Colonic mucosa (tissue), 4 donors: ENCODE data around the gene CCDC177. TPM values are rescaled to one million over a fixed set of nuclear protein-coding genes. Genes with fewer than 3 reads are reported as not detected.

ENCODE experiments used
- DNase-seq: peaks from one replicate; pipeline ENCODE4 v3.0.0-alpha.2; 2020
- H3K27ac ChIP-seq: fragments of 200-600 bp; one replicate; pipeline ENCODE4 v1.8.0; 2021
- H3K27me3 ChIP-seq: fragments of 200-600 bp; one replicate; pipeline ENCODE4 v1.8.0; 2021
- H3K36me3 ChIP-seq: fragments of 200-600 bp; one replicate; pipeline ENCODE4 v1.8.0; 2021
- H3K4me1 ChIP-seq: fragments of 200-600 bp; one replicate; pipeline ENCODE4 v1.8.0; 2021; ENCODE audit warnings: mild to moderate bottlenecking
- H3K4me3 ChIP-seq: fragments of 200-600 bp; one replicate; pipeline ENCODE4 v1.8.0; 2021
- H3K9ac ChIP-seq, 2 donors: one replicate each; pipeline ENCODE4 v1.7.0; 2013; ENCODE audit warnings: control low read depth in 2 of 2, low read depth in 2 of 2, low read length in 2 of 2
- H3K9me3 ChIP-seq: fragments of 200-600 bp; one replicate; pipeline ENCODE4 v1.8.0; 2021
- CTCF ChIP-seq: fragments of 200-600 bp; IDR thresholded peaks from one replicate; pipeline ENCODE4 v1.8.0; 2022; ENCODE audit warnings: antibody characterized with exemption, mild to moderate bottlenecking
- intact Hi-C: fragments of 100-400 bp; cut with DNase I; formaldehyde crosslinking; loops from one replicate; pipeline ENCODE4 v1.14.1; 2022
- total RNA-seq, 2 donors: library from RNA; stranded (reverse); fragmentation: NEBNext Ultra II Directional in 1 of 2; extraction: Animal tissue kit (Norgen Biotek cat#: 25700) in 1 of 2; gene quantifications; one replicate each; pipeline ENCODE4 v1.2.1, GENCODE V29; 2021
- donor health status: healthy.
- donor health status: DM: no; HTN: no; CAD: no.
- donor health status: DM: no; HTN: no; CAD: no.

Gene CCDC177
- total RNA-seq, 2 donors from 2014 or later: not detected

DNA sequence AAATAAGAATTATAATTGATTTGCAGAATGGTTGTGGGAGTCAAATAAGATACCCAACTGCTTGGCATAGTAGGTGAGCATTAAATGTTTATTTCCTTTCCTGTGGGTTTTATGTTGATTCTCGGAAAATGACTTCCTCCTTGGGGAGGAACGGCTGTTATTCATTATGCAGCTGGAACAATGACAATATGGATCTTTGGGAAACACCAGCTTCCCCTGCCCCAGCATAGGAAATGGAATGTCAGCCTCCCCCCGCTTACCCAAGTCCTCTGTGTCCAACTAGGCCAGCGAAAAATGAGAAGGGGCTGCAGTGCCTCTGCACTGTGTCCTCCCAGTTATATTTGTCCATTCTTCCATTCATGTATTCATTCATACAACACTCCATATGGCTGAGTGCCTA, 11.7 kb upstream of the CCDC177 start:
- H3K9me3 ChIP-seq: no peaks in the 10 kb centered on the region
- no peak for TF ChIP-seq CTCF
- no peaks in the 10 kb centered on the region for H3K27me3 ChIP-seq
- H3K4me3 ChIP-seq: no peak overlapping the region
- no peak overlapping the region for H3K9ac ChIP-seq
- no peak overlapping the region for H3K27ac ChIP-seq
- intact Hi-C loops: loop anchor here (10.0 kb wide), 1 partner anchor 438 kb away; no protein-coding TSS in a partner anchor
- H3K4me1 ChIP-seq: no peaks in the 10 kb centered on the region
- no peak for DNase-seq
- H3K36me3 ChIP-seq: no peaks in the 10 kb centered on the region

GRCh38 chr14:69584389-69584788, 9.7 kb upstream of the CCDC177 start:
- H3K9ac ChIP-seq: no peak overlapping the region

GRCh38 chr14:69582829-69583228, 8.2 kb upstream of the CCDC177 start:
- intact Hi-C loops: loop anchor here (10.0 kb wide), 1 partner anchor 442 kb away; no protein-coding TSS in a partner anchor
- TF ChIP-seq CTCF: no peak
- no peak overlapping the region for H3K9ac ChIP-seq

More at GRCh38 chr14:69584389-69584788, 9.7 kb upstream of the CCDC177 start:
- no peaks in the 10 kb centered on the region for H3K4me1 ChIP-seq
- H3K36me3 ChIP-seq: no peaks in the 10 kb centered on the region
- H3K9me3 ChIP-seq: no peaks in the 10 kb centered on the region
- no peak overlapping the region for H3K27ac ChIP-seq
- no peak for DNase-seq
- TF ChIP-seq CTCF: no peak
- no peak overlapping the region for H3K4me3 ChIP-seq
- intact Hi-C loops: loop anchor here (2.0 to 10.0 kb wide), 2 partner anchors 142 to 440 kb away; no protein-coding TSS in a partner anchor
- no peaks in the 10 kb centered on the region for H3K27me3 ChIP-seq

DNA sequence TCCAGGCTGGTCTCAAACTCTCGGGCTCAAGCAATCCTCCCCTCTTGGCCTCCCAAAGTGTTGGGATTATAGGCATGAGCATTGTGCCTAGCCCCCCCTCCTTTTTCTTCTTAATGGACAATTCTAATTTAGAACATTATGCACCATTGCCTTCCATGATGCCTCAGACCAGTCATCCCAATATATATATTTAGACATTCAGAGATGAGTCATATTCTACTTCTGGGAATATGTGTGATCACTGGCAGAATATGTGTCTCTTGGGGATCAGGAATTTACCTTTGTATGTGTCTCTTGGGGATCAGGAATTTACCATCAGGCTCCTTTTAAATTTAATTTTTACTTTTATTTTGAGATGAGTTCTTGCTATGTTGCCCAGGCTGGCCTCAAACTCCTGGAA, 7.5 kb upstream of the CCDC177 start:
- no peak for TF ChIP-seq CTCF
- H3K27ac ChIP-seq: no peak overlapping the region
- intact Hi-C loops: loop anchor here (10.0 kb wide), 1 partner anchor 443 kb away; no protein-coding TSS in a partner anchor

More at GRCh38 chr14:69582829-69583228, 8.2 kb upstream of the CCDC177 start:
- H3K36me3 ChIP-seq: no peaks in the 10 kb centered on the region
- H3K27ac ChIP-seq: no peak overlapping the region
- no peaks in the 10 kb centered on the region for H3K9me3 ChIP-seq
- H3K4me1 ChIP-seq: no peaks in the 10 kb centered on the region
- DNase-seq: no peak
- H3K4me3 ChIP-seq: no peak overlapping the region
- no peaks in the 10 kb centered on the region for H3K27me3 ChIP-seq

GRCh38 chr14:69581316-69581935, 6.8 kb upstream of the CCDC177 start:
- no peak for DNase-seq
- H3K4me1 ChIP-seq: no peaks in the 10 kb centered on the region
- H3K9ac ChIP-seq: no peak overlapping the region
- no peaks in the 10 kb centered on the region for H3K9me3 ChIP-seq
- TF ChIP-seq CTCF: no peak
- intact Hi-C loops: loop anchor here (10.0 kb wide), 1 partner anchor 443 kb away; no protein-coding TSS in a partner anchor
- no peaks in the 10 kb centered on the region for H3K36me3 ChIP-seq
- H3K4me3 ChIP-seq: no peak overlapping the region
- no peak overlapping the region for H3K27ac ChIP-seq
- peaks cover 7% of the 10 kb centered on the region for H3K27me3 ChIP-seq

More for the DNA sequence above, 7.5 kb upstream of the CCDC177 start:
- Histone ChIP-seq H3K9me3 (no peaks in the 10 kb centered on the region), H3K27me3 (peaks cover 1% of the 10 kb centered on the region), H3K4me1 (no peaks in the 10 kb centered on the region), H3K4me3 (no peak overlapping the region), H3K36me3 (no peaks in the 10 kb centered on the region), H3K9ac (no peak overlapping the region)
- DNase-seq: no peak
